ENCODE results near the gene LRG1. TPM values are rescaled to one million over a fixed set of nuclear protein-coding genes. Genes with fewer than 3 reads are reported as not detected.

LRG1 gene
- total and polyA plus RNA-seq, 4 donors: 14.4 to 56.7 (median 15.6) TPM

- WGBS, 2 donors: 78 to 85% methylated on average over 22 to 25 of the region's 25 CpGs
- DNase-seq: no peak
- no peak overlapping the region for H3K27ac ChIP-seq (ENCODE audit: low read depth in 1 of 2, low read length in 1 of 2)
- ATAC-seq (ENCODE audit: insufficient read depth, low FRiP score): peak; percentile 67
- peaks cover 0 to 5% (median 0%) of the 10 kb centered on the region in 5 donors for H3K4me1 ChIP-seq (ENCODE audit: control insufficient read depth in 5 of 5, insufficient read depth in 5 of 5, low read length in 5 of 5)
- peaks cover 0 to 22% (median 0%) of the 10 kb centered on the region in 4 donors for H3K36me3 ChIP-seq (ENCODE audit: control insufficient read depth in 4 of 4, insufficient read depth in 4 of 4, low read length in 4 of 4)
- H3K27me3 ChIP-seq (ENCODE audit: control insufficient read depth in 3 of 3, insufficient read depth in 3 of 3, low read length in 2 of 3): no peaks in the 10 kb centered on the region
- H3K4me3 ChIP-seq: no peak overlapping the region
- no peak overlapping the region for H3K9ac ChIP-seq (ENCODE audit: insufficient read depth in 1 of 2, low read length in 2 of 2)
- no peak for TF ChIP-seq CTCF (IDR thresholded peaks at IDR 0.05; ENCODE audit: control extremely low read depth, extremely low read depth)
- H3K9me3 ChIP-seq (ENCODE audit: control insufficient read depth in 4 of 4, insufficient read depth in 3 of 4, low read length in 3 of 4): no peaks in the 10 kb centered on the region
These were observed 16.8 kb upstream of the LRG1 start for GRCh38 chr19:4556597-4557127.

GRCh38 chr19:4555657-4556561 is 16.1 kb upstream of the LRG1 start:
- ATAC-seq (ENCODE audit: insufficient read depth, low FRiP score): no peak
- peaks cover 0 to 5% (median 0%) of the 10 kb centered on the region in 5 donors for H3K4me1 ChIP-seq (ENCODE audit: control insufficient read depth in 5 of 5, insufficient read depth in 5 of 5, low read length in 5 of 5)
- no peak overlapping the region for H3K9ac ChIP-seq (ENCODE audit: insufficient read depth in 1 of 2, low read length in 2 of 2)
- no peak for TF ChIP-seq CTCF (IDR thresholded peaks at IDR 0.05; ENCODE audit: control extremely low read depth, extremely low read depth)
- H3K36me3 ChIP-seq (ENCODE audit: control insufficient read depth in 4 of 4, insufficient read depth in 4 of 4, low read length in 4 of 4): peaks cover 0 to 23% (median 0%) of the 10 kb centered on the region in 4 donors
- H3K4me3 ChIP-seq: no peak overlapping the region
- WGBS, 2 donors: 78 to 84% methylated on average over 43 of the region's 43 CpGs
- no peak for DNase-seq
- no peaks in the 10 kb centered on the region for H3K9me3 ChIP-seq (ENCODE audit: control insufficient read depth in 4 of 4, insufficient read depth in 3 of 4, low read length in 3 of 4)
- H3K27me3 ChIP-seq (ENCODE audit: control insufficient read depth in 3 of 3, insufficient read depth in 3 of 3, low read length in 2 of 3): no peaks in the 10 kb centered on the region
- no peak overlapping the region for H3K27ac ChIP-seq (ENCODE audit: low read depth in 1 of 2, low read length in 1 of 2)

GRCh38 chr19:4554717-4555116 is 14.9 kb upstream of the LRG1 start:
- WGBS, 2 donors: 85 to 89% methylated on average over 7 of the region's 7 CpGs
- peaks cover 0 to 33% (median 0%) of the 10 kb centered on the region in 4 donors for H3K36me3 ChIP-seq (ENCODE audit: control insufficient read depth in 4 of 4, insufficient read depth in 4 of 4, low read length in 4 of 4)
- no peak overlapping the region for H3K4me3 ChIP-seq
- H3K9me3 ChIP-seq (ENCODE audit: control insufficient read depth in 4 of 4, insufficient read depth in 3 of 4, low read length in 3 of 4): no peaks in the 10 kb centered on the region
- no peak for DNase-seq
- H3K27ac ChIP-seq (ENCODE audit: low read depth in 1 of 2, low read length in 1 of 2): no peak overlapping the region
- no peak for ATAC-seq (ENCODE audit: insufficient read depth, low FRiP score)
- no peaks in the 10 kb centered on the region for H3K27me3 ChIP-seq (ENCODE audit: control insufficient read depth in 3 of 3, insufficient read depth in 3 of 3, low read length in 2 of 3)
- TF ChIP-seq CTCF (IDR thresholded peaks at IDR 0.05; ENCODE audit: control extremely low read depth, extremely low read depth): no peak
- no peak overlapping the region for H3K9ac ChIP-seq (ENCODE audit: insufficient read depth in 1 of 2, low read length in 2 of 2)
- peaks cover 0 to 5% (median 0%) of the 10 kb centered on the region in 5 donors for H3K4me1 ChIP-seq (ENCODE audit: control insufficient read depth in 5 of 5, insufficient read depth in 5 of 5, low read length in 5 of 5)

All from lung (tissue), 12 donors.